HG03354 (cell line): ENCODE data around the gene H19.

ENCODE experiments used
- ATAC-seq: cut with Tn5 transposase; IDR thresholded peaks from one replicate; pipeline ENCODE4 v1.9.1; 2021; ENCODE audit warnings: mild to moderate bottlenecking; ENCODE audit not compliant: unreplicated experiment, poor library complexity, severe bottlenecking

H19 gene

GRCh38 chr11:1952806-1953482 lies 44.7 kb downstream of the H19 start:
- ATAC-seq, result no peak

GRCh38 chr11:1949922-1950321 lies 47.7 kb downstream of the H19 start:
- ATAC-seq, result no peak

GRCh38 chr11:1949302-1949701 lies 48.3 kb downstream of the H19 start:
- ATAC-seq, result no peak

- no peak for ATAC-seq
These were observed 49.3 kb downstream of the H19 start for GRCh38 chr11:1948389-1948788.

GRCh38 chr11:1947592-1948237 lies 49.9 kb downstream of the H19 start:
- ATAC-seq, result peak; percentile 42

- ATAC-seq, result peak; percentile 54
These were observed 50.7 kb downstream of the H19 start, which contains the start of gene MRPL23 for GRCh38 chr11:1946812-1947484. TSS of gene MRPL23 (plus strand) at chr11:1947332. CDS start at chr11:1947363, 31 bp downstream.
